H1 (cell line): ENCODE data around the gene HSPA1A.

Experiments
- BRCA1 ChIP-seq: IDR thresholded peaks from 2 replicates; pipeline ENCODE4 v1.6.1; 2012; ENCODE audit warnings: low read depth, low read length, improper control_type of control experiment
- CBX5 ChIP-seq: fragments of 300-800, 300-1000 bp; sonication (generic); IDR thresholded peaks from 2 replicates; pipeline ENCODE4 v1.7.1; 2016; ENCODE audit warnings: antibody characterized with exemption, low read length, low read depth
- CEBPB ChIP-seq: IDR thresholded peaks from 2 replicates; pipeline ENCODE4 v1.6.1; 2012; ENCODE audit warnings: low read depth, low read length
- KDM5A ChIP-seq: fragments of 200-600 bp; IDR thresholded peaks from 2 replicates; pipeline ENCODE4 v1.7.1; 2012; ENCODE audit warnings: mild to moderate bottlenecking, low read length, inconsistent platforms, mixed read lengths
- RAD21 ChIP-seq, 2 experiments: IDR thresholded peaks in 1 of 2; conservative IDR thresholded peaks in 1 of 2; 2 replicates each; pipeline ENCODE4 v1.6.1; 2011; ENCODE audit warnings: low read depth in 2 of 2, low read length in 2 of 2, improper control_type of control experiment in 1 of 2, inconsistent platforms in 1 of 2, mild to moderate bottlenecking in 1 of 2, moderate library complexity in 1 of 2
- RBBP5 ChIP-seq: IDR thresholded peaks from 2 replicates; pipeline ENCODE4 v1.7.1; 2012; ENCODE audit warnings: low read depth, mild to moderate bottlenecking, inconsistent platforms, low read length, moderate library complexity, borderline replicate concordance
- YY1 ChIP-seq: IDR thresholded peaks from 2 replicates; pipeline ENCODE4 v1.6.1; 2011; ENCODE audit warnings: low read depth, mild to moderate bottlenecking, low read length
- TF ChIP-seq, protein P1 (sequence below), 3 experiments: IDR thresholded peaks; 1 replicate in 2 of 3; 2 replicates in 1 of 3; pipeline versions ENCODE4 v1.5.1 to v1.6.1; 2011; ENCODE audit warnings: low read length in 3 of 3, mild to moderate bottlenecking in 3 of 3, inconsistent platforms in 2 of 3, low read depth in 1 of 3, moderate library complexity in 1 of 3; ENCODE audit not compliant: insufficient read depth in 1 of 3; ENCODE audit errors: control extremely low read depth in 1 of 3
- TF ChIP-seq, protein P2 (sequence below): IDR thresholded peaks from 2 replicates; pipeline ENCODE4 v1.6.1; 2012; ENCODE audit warnings: inconsistent platforms

DNA sequence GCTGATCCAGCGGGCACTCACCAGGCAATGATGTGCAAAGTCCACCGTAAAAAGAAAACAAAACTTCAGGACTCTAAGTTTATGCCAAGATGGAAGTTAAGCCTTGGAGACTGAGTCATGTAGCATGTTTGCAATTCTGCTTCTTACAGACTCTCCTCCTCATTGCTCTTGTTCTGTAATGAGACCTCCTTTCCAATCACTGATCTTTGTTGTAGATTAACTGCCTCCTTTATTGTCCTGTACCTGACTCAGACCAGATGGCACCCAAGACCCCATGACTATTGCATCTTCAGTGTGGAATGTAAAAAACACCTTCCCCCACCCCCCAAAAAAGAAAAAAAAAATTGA, 36.1 kb downstream of the HSPA1A start:
- TF ChIP-seq CBX5 (no peak), RBBP5 (no peak), CEBPB (no peak), BRCA1 (no peak), YY1 (no peak), KDM5A (no peak), RAD21 (IDR thresholded peaks at IDR 0.05 in 1 of 2, conservative IDR thresholded peaks at IDR 0.05 in 1 of 2; ENCODE audit: low read depth in 2 of 2, low read length in 2 of 2) (no peak)
- TF ChIP-seq, protein P1, sequence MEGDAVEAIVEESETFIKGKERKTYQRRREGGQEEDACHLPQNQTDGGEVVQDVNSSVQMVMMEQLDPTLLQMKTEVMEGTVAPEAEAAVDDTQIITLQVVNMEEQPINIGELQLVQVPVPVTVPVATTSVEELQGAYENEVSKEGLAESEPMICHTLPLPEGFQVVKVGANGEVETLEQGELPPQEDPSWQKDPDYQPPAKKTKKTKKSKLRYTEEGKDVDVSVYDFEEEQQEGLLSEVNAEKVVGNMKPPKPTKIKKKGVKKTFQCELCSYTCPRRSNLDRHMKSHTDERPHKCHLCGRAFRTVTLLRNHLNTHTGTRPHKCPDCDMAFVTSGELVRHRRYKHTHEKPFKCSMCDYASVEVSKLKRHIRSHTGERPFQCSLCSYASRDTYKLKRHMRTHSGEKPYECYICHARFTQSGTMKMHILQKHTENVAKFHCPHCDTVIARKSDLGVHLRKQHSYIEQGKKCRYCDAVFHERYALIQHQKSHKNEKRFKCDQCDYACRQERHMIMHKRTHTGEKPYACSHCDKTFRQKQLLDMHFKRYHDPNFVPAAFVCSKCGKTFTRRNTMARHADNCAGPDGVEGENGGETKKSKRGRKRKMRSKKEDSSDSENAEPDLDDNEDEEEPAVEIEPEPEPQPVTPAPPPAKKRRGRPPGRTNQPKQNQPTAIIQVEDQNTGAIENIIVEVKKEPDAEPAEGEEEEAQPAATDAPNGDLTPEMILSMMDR (IDR thresholded peaks at IDR 0.05; ENCODE audit: control extremely low read depth in 1 of 3, insufficient read depth in 1 of 3, low read depth in 1 of 3, low read length in 3 of 3), result no peak
- TF ChIP-seq, protein P2, sequence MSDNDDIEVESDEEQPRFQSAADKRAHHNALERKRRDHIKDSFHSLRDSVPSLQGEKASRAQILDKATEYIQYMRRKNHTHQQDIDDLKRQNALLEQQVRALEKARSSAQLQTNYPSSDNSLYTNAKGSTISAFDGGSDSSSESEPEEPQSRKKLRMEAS, result no peak
